ENCODE results near the gene SLC22A14.

DNA sequence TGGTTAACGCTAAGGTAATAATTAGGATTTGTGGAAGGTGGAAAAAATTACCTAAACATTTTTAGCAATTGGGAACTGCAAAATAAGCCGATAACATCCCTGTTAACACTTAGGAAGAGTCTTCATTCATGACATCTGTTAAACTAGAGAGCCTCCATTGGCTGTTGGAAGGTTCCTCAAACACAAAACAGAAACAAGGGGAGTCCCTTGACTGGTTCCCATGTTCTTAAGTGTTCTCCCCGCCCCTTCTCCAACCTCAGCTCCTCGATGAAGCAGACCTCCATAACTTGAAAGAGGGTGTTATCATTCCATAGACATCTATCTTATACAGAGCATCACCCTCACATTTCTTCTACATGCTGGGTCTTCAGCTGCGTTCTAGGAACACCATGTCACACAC, 14.0 kb upstream of the SLC22A14 start:
- TF ChIP-seq EZH2 (IDR thresholded peaks at IDR 0.05) (no peak), EZH2phosphoT487 (IDR thresholded peaks at IDR 0.05) (no peak)
- TF ChIP-seq, protein P1, sequence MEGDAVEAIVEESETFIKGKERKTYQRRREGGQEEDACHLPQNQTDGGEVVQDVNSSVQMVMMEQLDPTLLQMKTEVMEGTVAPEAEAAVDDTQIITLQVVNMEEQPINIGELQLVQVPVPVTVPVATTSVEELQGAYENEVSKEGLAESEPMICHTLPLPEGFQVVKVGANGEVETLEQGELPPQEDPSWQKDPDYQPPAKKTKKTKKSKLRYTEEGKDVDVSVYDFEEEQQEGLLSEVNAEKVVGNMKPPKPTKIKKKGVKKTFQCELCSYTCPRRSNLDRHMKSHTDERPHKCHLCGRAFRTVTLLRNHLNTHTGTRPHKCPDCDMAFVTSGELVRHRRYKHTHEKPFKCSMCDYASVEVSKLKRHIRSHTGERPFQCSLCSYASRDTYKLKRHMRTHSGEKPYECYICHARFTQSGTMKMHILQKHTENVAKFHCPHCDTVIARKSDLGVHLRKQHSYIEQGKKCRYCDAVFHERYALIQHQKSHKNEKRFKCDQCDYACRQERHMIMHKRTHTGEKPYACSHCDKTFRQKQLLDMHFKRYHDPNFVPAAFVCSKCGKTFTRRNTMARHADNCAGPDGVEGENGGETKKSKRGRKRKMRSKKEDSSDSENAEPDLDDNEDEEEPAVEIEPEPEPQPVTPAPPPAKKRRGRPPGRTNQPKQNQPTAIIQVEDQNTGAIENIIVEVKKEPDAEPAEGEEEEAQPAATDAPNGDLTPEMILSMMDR (IDR thresholded peaks at IDR 0.05) = no peak
